ENCODE results near the gene SLC35F1. TPM values are rescaled to one million over a fixed set of nuclear protein-coding genes. Genes with fewer than 3 reads are reported as not detected.

Gene SLC35F1
- total and polyA plus RNA-seq, 9 of the 15 experiments (the other 6 are each of a cell fraction or from before 2014, with no cell fraction given): 0.03 to 0.06 TPM; not detected in 7

DNA sequence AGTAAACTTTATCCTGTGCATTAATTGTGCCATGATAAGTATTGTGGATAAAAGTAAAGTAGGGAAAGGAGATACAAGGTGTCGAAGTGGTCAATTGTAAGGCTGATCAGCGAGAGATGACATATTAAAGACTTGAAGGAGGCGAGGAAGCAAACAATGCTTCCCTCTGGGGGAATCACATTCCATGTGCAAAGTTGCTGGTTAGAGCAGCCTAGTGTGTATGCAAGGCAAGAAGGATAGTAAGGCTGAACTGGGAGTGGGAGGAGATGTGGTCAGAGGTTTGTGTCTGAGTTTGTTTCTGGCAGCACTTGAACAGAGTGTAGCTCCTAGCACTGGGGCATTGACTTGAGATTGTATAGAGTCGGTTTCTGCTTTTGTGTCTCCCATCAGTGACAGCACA, 122.9 kb downstream of the SLC35F1 start:
- no peak overlapping the region for H3K9ac ChIP-seq (ENCODE audit: insufficient read depth in 1 of 2, low read depth in 2 of 2, low read length in 2 of 2)
- intact Hi-C loops (cut with micrococcal nuclease) (no loop called here), in situ Hi-C loops (cut with MboI) (no loop called here)
- H3K9me1 ChIP-seq (ENCODE audit: control insufficient read depth, insufficient read depth, low read length): no peaks in the 10 kb centered on the region
- CTCF ChIA-PET (ENCODE audit: low intra/inter-chr PET ratio): no interaction called here
- no peaks in the 10 kb centered on the region for H3K36me3 ChIP-seq (ENCODE audit: control insufficient read depth, insufficient read depth, low read length)
- no peaks in the 10 kb centered on the region for H3K27me3 ChIP-seq (ENCODE audit: control insufficient read depth in 2 of 2, insufficient read depth in 2 of 2, low read length in 2 of 2)
- H3K27ac ChIP-seq (ENCODE audit: extremely low read depth, low read depth, low read length): no peak overlapping the region
- ATAC-seq (no peak), DNase-seq (ENCODE audit: extremely low read depth in 1 of 4, low spot score in 3 of 4) (no peak), FAIRE-seq (no peak)
- WGBS (ENCODE audit: insufficient coverage, low coverage, missing lambda C conversion rate): 0% methylated on average over 4 of the region's 4 CpGs
- no peaks in the 10 kb centered on the region for H3K4me1 ChIP-seq (replicated peaks in 1 of 2; ENCODE audit: control insufficient read depth in 2 of 2, insufficient read depth in 2 of 2, low read length in 2 of 2)
- no peaks in the 10 kb centered on the region for H4K20me1 ChIP-seq (replicated peaks; ENCODE audit: control insufficient read depth, insufficient read depth, low read length)
- POLR2A ChIA-PET: interaction anchor here (0.7 kb wide), 1 partner anchor 1055 kb away, joined by 3 read pairs; no protein-coding TSS in a partner anchor
- H3K4me2 ChIP-seq (ENCODE audit: insufficient read depth, low read length): no peak overlapping the region
- no peak overlapping the region for H2AFZ ChIP-seq (ENCODE audit: low read depth, low read length)
- no TSS peak for BruUV-seq (replicated peaks)
- H3K79me2 ChIP-seq (ENCODE audit: control insufficient read depth, insufficient read depth, low read length): no peaks in the 10 kb centered on the region
- H3K4me3 ChIP-seq: no peak overlapping the region
- H3K9me3 ChIP-seq (replicated peaks; ENCODE audit: control insufficient read depth, insufficient read depth, low read depth, low read length): no peaks in the 10 kb centered on the region
- no peak for TF ChIP-seq NFE2L1 (tag; IDR thresholded peaks at IDR 0.05; ENCODE audit: borderline replicate concordance, low read depth)
- no peak for TF ChIP-seq SREBF2 (CRISPR knock-in tag; IDR thresholded peaks at IDR 0.05)
- TF ChIP-seq SP2 (IDR thresholded peaks at IDR 0.05; ENCODE audit: extremely low read depth, low read depth, low read length, poor library complexity, severe bottlenecking): no peak
- TF ChIP-seq CEBPB (tag; IDR thresholded peaks at IDR 0.05): no peak
- TF ChIP-seq ZNF175 (CRISPR knock-in tag; IDR thresholded peaks at IDR 0.05; ENCODE audit: low read depth): no peak
- TF ChIP-seq, protein P1, sequence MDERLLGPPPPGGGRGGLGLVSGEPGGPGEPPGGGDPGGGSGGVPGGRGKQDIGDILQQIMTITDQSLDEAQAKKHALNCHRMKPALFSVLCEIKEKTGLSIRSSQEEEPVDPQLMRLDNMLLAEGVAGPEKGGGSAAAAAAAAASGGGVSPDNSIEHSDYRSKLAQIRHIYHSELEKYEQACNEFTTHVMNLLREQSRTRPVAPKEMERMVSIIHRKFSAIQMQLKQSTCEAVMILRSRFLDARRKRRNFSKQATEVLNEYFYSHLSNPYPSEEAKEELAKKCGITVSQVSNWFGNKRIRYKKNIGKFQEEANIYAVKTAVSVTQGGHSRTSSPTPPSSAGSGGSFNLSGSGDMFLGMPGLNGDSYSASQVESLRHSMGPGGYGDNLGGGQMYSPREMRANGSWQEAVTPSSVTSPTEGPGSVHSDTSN (CRISPR knock-in tag; IDR thresholded peaks at IDR 0.05; ENCODE audit: low read depth): no peak
- TF ChIP-seq, protein P1 (tag; conservative IDR thresholded peaks at IDR 0.05; ENCODE audit: low read depth): no peak
- TF ChIP-seq ESRRB (CRISPR knock-in tag; IDR thresholded peaks at IDR 0.05; ENCODE audit: borderline replicate concordance): no peak
- no peak for TF ChIP-seq PURB (CRISPR knock-in tag; IDR thresholded peaks at IDR 0.05; ENCODE audit: low read depth)
- no peak for TF ChIP-seq PHB (CRISPR knock-in tag; IDR thresholded peaks at IDR 0.05)
- no peak for TF ChIP-seq SIX5 (IDR thresholded peaks at IDR 0.05; ENCODE audit: borderline replicate concordance in 1 of 2, insufficient read depth in 1 of 2, low read depth in 1 of 2, low read length in 2 of 2)
- TF ChIP-seq TCF7 (IDR thresholded peaks at IDR 0.05; ENCODE audit: borderline replicate concordance): no peak
- TF ChIP-seq, protein P2, sequence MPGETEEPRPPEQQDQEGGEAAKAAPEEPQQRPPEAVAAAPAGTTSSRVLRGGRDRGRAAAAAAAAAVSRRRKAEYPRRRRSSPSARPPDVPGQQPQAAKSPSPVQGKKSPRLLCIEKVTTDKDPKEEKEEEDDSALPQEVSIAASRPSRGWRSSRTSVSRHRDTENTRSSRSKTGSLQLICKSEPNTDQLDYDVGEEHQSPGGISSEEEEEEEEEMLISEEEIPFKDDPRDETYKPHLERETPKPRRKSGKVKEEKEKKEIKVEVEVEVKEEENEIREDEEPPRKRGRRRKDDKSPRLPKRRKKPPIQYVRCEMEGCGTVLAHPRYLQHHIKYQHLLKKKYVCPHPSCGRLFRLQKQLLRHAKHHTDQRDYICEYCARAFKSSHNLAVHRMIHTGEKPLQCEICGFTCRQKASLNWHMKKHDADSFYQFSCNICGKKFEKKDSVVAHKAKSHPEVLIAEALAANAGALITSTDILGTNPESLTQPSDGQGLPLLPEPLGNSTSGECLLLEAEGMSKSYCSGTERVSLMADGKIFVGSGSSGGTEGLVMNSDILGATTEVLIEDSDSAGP (CRISPR knock-in tag; IDR thresholded peaks at IDR 0.05): no peak
- no peak for TF ChIP-seq HBP1 (CRISPR knock-in tag; IDR thresholded peaks at IDR 0.05)
- TF ChIP-seq KDM2B (CRISPR knock-in tag; IDR thresholded peaks at IDR 0.05): no peak
